IPS-15b (cell line): ENCODE data around the gene PI4K2B.
"Not testable (repeated sequence)": the region's sequence is repeated elsewhere in the genome, so short reads cannot be mapped to it uniquely, and the experiment has no call there.

Source experiments
- H3K27me3 ChIP-seq: one replicate; pipeline ENCODE4 v1.6.1; 2013; ENCODE audit warnings: low read length; ENCODE audit not compliant: control insufficient read depth, insufficient read depth
- H3K36me3 ChIP-seq: one replicate; pipeline ENCODE4 v1.6.1; 2013; ENCODE audit warnings: low read length; ENCODE audit not compliant: control insufficient read depth, insufficient read depth
- H3K4me1 ChIP-seq: one replicate; pipeline ENCODE4 v1.6.1; 2013; ENCODE audit warnings: mild to moderate bottlenecking, low read length; ENCODE audit not compliant: control insufficient read depth, insufficient read depth
- H3K4me3 ChIP-seq: one replicate; pipeline ENCODE4 v1.5.1; 2013; ENCODE audit warnings: low read depth, low read length
- H3K9ac ChIP-seq: one replicate; pipeline ENCODE4 v1.6.1; 2013; ENCODE audit warnings: low read depth, mild to moderate bottlenecking, low read length
- H3K9me3 ChIP-seq: one replicate; pipeline ENCODE4 v1.6.1; 2013; ENCODE audit warnings: mild to moderate bottlenecking, low read length; ENCODE audit not compliant: control insufficient read depth, insufficient read depth

PI4K2B gene

DNA sequence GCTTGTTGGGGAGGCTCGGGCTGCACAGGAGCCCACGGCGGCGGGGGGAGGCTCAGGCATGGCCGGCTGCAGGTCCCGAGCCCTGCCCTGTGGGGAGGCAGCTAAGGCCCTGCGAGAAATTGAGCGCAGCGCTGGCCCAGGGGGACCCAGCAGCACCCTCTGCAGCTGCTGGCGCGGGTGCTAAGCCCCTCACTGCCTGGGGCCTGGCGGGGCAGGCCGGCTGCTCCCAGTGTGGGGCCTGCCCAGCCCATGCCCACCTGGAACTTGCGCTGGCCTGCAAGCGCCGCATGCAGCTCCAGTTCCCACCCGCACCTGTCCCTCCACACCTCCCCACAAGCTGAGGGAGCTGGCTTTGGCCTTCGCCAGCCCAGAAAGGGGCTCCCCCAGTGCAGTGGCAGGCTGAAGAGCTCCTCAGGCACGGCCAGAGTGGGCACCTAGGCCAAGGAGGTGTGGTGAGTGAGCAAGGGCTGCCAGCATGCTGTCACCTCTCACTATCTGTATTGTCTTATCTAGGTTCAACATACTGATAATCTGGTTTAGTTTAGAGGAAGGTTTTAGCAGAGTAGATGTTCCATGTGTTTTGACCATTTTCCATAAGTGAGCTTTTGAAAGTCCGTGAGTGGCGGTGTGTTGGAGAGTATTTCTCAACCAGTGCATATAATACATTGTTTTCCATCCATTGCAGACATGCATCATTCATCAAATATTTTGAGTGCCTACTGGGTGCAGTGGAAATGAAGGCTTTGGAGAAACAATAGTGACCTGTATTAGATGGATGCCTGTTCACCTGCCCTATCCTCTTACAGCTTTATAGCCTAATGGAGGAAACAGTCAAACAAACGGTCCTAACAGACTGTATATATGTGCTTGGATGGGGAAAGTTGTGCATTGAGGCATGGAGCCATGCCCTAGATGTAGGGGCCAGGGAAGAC lies 13.1 kb downstream of the PI4K2B start:
- no peaks in the 10 kb centered on the region for H3K27me3 ChIP-seq
- no peak overlapping the region for H3K9ac ChIP-seq
- no peaks in the 10 kb centered on the region for H3K36me3 ChIP-seq
- no peak overlapping the region for H3K4me3 ChIP-seq
- H3K4me1 ChIP-seq, result no peaks in the 10 kb centered on the region
- no peaks in the 10 kb centered on the region for H3K9me3 ChIP-seq

DNA sequence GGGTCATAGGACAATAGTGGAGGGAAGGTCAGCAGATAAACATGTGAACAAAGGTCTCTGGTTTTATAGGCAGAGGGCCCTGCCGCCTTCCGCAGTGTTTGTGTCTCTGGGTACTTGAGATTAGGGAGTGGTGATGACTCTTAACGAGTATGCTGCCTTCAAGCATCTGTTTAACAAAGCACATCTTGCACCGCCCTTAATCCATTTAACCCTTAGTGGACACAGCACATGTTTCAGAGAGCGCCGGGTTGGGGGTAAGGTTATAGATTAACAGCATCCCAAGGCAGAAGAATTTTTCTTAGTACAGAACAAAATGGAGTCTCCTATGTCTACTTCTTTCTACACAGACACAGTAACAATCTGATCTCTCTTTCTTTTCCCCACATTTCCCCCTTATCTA lies 15.0 kb downstream of the PI4K2B start:
- H3K36me3 ChIP-seq, H3K4me3 ChIP-seq, H3K27me3 ChIP-seq, H3K9me3 ChIP-seq, H3K4me1 ChIP-seq, H3K9ac ChIP-seq: not testable (repeated sequence)

DNA sequence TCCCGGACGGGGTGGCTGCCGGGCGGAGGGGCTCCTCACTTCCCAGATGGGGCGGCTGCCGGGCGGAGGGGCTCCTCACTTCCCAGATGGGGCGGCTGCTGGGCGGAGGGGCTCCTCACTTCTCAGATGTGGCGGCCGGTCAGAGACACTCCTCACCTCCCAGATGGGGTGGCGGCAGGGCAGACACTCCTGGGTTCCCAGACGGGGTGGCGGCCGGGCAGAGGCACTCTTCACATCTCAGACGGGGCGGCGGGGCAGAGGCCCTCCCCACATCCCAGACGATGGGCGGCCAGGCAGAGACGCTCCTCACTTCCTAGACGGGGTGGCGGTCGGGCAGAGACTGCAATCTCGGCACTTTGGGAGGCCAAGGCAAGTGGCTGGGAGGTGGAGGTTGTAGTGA lies 15.7 kb downstream of the PI4K2B start:
- not testable (repeated sequence) for H3K4me1 ChIP-seq, H3K9ac ChIP-seq, H3K4me3 ChIP-seq, H3K9me3 ChIP-seq, H3K27me3 ChIP-seq, H3K36me3 ChIP-seq

DNA sequence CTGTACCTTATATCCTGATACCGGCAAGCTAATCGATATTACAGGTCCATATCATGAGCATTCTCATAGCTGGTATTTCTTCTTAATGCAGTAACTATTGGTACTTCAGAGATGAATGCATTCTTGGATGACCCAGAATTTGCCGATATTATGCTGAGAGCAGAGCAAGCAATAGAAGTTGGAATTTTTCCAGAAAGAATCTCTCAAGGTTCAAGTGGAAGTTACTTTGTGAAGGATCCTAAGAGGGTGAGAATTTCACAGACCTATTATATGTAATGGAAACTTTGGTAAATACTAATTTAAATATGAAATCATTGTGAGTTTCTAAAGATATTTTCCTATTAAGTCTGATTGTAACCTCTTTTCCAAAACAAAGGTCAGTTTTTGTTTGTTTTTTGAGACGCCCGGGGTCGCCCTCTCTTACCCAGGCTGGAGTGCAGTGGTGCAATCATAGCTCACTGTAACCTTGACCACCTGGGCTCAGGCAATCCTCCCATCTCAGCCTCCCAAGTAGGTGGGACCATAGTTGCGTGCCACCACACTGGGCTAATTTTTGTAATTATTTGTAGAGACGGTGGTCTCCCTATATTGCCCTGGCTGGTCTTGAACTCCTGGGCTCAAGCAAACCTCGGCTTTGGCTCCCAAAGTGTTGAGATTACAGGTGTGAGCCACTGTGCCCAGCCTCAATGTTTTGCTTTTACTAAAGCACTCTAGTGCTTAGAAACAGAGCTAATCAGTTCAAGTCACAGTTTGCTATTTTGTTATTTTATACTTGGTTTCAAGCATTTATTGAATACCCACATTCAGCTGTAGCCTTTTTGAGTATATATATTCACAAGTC lies 18.6 kb downstream of the PI4K2B start:
- no peaks in the 10 kb centered on the region for H3K27me3 ChIP-seq
- no peak overlapping the region for H3K9ac ChIP-seq
- H3K36me3 ChIP-seq, result no peaks in the 10 kb centered on the region
- no peaks in the 10 kb centered on the region for H3K4me1 ChIP-seq
- H3K9me3 ChIP-seq, result no peaks in the 10 kb centered on the region
- no peak overlapping the region for H3K4me3 ChIP-seq

DNA sequence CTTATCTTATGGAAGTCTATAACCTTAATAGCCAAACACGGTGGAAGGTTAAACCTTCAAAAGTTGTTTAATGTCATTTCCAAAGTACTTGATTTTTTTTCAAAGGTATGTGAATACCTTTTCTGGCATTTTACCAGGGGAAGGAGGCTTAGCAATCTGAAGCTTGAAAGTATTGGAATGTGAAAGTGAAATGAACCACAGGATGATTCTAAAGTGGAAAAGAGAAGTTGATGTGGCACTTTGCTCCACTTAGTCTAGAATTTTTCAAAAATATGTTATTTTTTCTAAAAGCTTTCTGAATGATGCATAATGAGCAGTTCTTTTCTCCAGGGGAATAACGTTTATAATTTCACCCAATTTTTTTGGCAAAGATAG lies 19.2 kb downstream of the PI4K2B start:
- Histone ChIP-seq H3K9ac (no peak overlapping the region), H3K4me1 (no peaks in the 10 kb centered on the region), H3K27me3 (no peaks in the 10 kb centered on the region), H3K9me3 (no peaks in the 10 kb centered on the region), H3K4me3 (no peak overlapping the region), H3K36me3 (no peaks in the 10 kb centered on the region)

DNA sequence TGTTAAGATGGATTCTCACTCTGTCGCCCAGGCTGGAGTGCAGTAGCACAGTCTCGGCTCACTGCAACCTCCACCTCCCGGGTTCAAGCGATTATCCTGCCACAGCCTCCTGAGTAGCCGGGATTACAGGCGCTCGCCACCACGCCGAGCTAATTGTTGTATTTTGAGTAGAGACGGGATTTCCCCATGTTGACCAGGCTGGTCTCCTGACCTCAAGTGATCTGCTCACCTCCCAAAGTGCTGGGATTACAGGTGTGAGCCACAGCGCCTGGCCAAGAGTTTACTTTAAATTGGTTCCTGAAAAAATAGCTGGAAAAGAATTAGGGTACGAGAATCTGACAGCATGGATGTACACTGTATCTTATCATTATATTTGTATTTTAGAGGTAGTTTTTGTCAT lies 20.0 kb downstream of the PI4K2B start:
- not testable (repeated sequence) for H3K27me3 ChIP-seq, H3K36me3 ChIP-seq, H3K4me1 ChIP-seq, H3K4me3 ChIP-seq, H3K9ac ChIP-seq, H3K9me3 ChIP-seq

DNA sequence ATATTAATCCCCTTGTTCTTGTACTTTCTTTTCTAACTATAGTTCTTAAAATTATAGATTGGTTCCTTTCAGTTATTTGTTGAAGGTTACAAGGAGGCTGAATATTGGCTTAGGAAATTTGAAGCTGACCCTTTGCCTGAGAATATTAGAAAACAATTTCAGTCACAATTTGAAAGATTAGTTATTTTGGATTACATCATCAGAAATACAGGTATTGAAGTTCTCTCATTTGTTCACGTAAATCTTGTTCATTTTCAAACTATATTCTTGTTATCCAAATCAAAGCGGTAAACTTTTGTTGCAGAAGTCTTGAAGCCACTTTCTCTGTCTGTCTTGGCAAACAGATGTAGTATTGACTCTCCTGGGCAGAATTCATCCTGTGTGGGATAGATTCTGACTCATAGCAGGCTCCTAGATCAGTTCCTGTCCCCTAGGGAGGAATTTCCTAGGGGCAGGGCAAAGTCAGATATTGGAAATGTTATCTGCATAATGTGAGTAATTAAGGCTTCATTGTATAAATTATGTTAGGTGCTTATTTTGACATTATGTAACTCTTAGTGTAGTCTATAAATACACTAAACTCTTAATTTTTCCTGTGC lies 25.2 kb downstream of the PI4K2B start:
- Histone ChIP-seq H3K9ac (no peak overlapping the region), H3K36me3 (no peaks in the 10 kb centered on the region), H3K9me3 (no peaks in the 10 kb centered on the region), H3K4me3 (no peak overlapping the region), H3K27me3 (no peaks in the 10 kb centered on the region), H3K4me1 (no peaks in the 10 kb centered on the region)

DNA sequence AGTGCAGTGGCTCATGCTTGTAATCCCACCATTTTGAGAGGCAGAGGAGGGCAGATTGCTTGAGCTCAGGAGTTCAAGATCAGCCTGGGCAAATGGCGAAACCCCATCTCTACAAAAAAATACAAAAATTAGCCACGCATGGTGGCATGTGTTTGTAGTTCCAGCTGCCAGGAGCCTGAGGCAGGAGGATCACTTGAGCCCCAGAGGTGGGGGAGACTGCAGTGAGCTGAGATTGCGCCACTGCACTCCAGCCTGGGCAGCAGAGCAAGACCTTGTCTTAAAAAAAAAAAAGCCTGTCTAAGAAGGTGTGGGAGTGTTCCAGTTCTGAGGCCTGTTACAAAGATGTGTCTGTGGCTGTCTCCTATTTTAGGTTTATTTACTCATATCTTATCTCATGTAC lies 38.0 kb downstream of the PI4K2B start:
- H3K4me3 ChIP-seq, result no peak overlapping the region

DNA sequence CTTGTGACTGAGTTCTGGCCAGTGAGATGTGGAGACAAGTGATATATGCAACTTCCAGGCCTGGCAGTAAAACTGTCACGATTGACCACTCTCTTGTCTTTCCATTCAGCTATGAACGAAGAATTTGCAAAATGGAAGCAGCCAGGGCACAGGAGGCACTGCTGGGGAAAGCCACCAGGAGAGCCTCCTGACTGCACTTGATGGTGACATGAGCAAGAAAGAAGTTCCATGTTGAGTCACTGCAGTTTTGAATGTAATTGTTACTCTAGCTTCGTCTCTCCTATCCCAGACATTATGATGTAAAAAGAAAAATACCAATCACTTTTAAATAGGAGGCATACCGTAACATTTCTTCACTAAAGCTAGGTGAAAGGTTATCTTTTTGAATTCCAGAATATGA lies 46.4 kb downstream of the PI4K2B start:
- Histone ChIP-seq H3K27me3 (no peaks in the 10 kb centered on the region), H3K9ac (no peak overlapping the region), H3K4me3 (no peak overlapping the region), H3K4me1 (no peaks in the 10 kb centered on the region), H3K36me3 (no peaks in the 10 kb centered on the region), H3K9me3 (no peaks in the 10 kb centered on the region)

More for the DNA sequence above, 38.0 kb downstream of the PI4K2B start:
- Histone ChIP-seq H3K4me1 (no peaks in the 10 kb centered on the region), H3K36me3 (no peaks in the 10 kb centered on the region), H3K9ac (no peak overlapping the region), H3K9me3 (no peaks in the 10 kb centered on the region), H3K27me3 (no peaks in the 10 kb centered on the region)

DNA sequence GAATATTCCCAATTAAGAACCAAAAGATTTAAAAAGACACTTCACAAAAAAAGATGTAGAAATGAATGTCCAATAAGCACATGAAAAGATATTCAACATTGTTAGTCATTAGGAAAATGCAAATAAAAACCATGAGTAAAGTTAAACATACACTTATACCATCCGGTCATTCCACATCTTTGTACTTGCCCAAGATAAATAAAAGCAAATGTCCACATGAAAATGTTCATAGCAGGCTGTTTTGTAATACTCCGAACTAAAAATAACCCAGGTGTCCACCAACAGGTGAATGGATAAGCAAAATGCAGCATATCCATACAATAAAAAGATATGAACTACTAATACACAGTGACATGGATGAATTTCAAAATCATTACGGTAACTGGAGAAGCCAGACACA lies 50.1 kb downstream of the PI4K2B start:
- no peaks in the 10 kb centered on the region for H3K36me3 ChIP-seq
- no peaks in the 10 kb centered on the region for H3K27me3 ChIP-seq
- H3K4me1 ChIP-seq, result no peaks in the 10 kb centered on the region
- no peaks in the 10 kb centered on the region for H3K9me3 ChIP-seq
- H3K9ac ChIP-seq, result no peak overlapping the region
- H3K4me3 ChIP-seq, result no peak overlapping the region

DNA sequence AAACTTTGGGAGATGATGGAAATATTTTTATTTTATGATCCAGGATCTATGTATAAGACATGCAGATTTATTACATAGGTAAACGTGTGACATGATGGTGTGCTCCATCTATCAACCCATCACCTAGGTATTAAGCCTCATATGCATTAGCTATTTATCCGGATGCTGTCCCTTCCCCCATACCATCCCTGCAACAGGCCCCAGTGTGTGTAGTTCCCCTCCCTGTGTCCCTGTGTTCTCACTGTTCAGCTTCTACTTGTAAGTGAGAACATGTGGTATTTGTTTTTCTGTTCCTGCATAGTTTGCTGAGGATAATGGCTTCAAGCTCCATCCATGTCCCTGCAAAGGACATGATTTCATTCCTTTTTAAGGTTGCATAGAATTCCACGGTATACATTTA lies 50.6 kb downstream of the PI4K2B start:
- Histone ChIP-seq H3K4me3 (no peak overlapping the region), H3K27me3 (no peaks in the 10 kb centered on the region), H3K36me3 (no peaks in the 10 kb centered on the region), H3K9me3 (no peaks in the 10 kb centered on the region), H3K4me1 (no peaks in the 10 kb centered on the region), H3K9ac (no peak overlapping the region)
